ENCODE results near the gene PRKAG3.

PRKAG3 gene

GRCh38 chr2:218812861-218813260 lies 18.7 kb downstream of the PRKAG3 start:
- DNase-seq, result no peak

DNA sequence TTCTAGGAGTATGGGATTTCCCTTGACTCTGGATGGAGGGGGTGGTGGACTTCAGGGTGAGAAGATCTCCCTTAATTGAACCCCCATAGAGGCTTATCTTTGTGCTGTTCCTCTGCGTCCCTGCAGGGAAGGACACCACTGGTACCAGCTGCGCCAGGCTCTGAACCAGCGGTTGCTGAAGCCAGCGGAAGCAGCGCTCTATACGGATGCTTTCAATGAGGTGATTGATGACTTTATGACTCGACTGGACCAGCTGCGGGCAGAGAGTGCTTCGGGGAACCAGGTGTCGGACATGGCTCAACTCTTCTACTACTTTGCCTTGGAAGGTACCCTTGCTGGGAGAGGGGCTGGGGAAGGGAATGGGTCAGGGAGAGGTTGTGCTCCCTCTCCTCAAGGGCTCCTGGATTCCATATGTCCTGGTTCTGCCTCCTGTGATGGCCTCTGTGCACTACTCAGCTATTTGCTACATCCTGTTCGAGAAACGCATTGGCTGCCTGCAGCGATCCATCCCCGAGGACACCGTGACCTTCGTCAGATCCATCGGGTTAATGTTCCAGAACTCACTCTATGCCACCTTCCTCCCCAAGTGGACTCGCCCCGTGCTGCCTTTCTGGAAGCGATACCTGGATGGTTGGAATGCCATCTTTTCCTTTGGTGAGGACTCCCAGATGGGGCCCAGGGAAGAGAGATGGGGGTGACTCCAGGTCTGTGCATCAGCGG lies 19.3 kb downstream of the PRKAG3 start:
- no peak for DNase-seq

DNA sequence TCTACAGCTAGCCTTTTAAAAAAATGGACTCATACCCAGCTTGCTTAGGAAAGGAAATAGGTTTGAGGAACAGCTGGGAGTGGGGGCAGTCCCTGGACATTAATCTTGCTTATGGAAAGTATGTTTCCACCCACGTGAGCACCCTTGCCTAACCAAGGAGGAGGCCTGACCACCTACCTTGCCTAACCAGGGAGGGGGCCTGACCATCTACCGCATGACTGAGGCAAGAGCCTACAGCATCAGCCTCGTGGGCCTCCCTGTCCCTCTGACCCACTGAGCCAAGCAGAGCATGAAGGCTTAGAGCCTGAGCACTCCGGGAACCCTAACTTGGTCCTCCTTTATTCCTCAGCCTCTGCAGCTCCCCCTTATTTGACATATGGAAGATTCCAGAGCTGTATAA lies 20.2 kb downstream of the PRKAG3 start:
- DNase-seq, result no peak

- DNase-seq, result no peak
Observed at GRCh38 chr2:218810256-218810655, 21.3 kb downstream of the PRKAG3 start.

DNA sequence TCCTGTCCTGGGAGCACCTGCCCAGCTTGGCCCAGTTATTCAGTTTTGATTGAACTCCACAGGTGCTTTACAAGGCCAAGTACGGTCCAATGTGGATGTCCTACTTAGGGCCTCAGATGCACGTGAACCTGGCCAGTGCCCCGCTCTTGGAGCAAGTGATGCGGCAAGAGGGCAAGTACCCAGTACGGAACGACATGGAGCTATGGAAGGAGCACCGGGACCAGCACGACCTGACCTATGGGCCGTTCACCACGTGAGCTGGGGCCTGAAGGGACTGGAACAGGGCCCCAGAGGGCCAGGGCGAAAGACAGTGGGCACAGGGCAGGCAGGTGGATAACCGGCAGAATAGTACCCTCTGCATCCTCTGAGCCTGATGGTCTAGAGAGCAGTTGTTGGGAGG lies 22.1 kb downstream of the PRKAG3 start:
- DNase-seq, result no peak

GRCh38 chr2:218807626-218808025 lies 24.0 kb downstream of the PRKAG3 start:
- no peak for DNase-seq

- no peak for DNase-seq
Observed at GRCh38 chr2:218806346-218806978, 25.1 kb downstream of the PRKAG3 start.

GRCh38 chr2:218805627-218806026 lies 26.0 kb downstream of the PRKAG3 start:
- no peak for DNase-seq

DNA sequence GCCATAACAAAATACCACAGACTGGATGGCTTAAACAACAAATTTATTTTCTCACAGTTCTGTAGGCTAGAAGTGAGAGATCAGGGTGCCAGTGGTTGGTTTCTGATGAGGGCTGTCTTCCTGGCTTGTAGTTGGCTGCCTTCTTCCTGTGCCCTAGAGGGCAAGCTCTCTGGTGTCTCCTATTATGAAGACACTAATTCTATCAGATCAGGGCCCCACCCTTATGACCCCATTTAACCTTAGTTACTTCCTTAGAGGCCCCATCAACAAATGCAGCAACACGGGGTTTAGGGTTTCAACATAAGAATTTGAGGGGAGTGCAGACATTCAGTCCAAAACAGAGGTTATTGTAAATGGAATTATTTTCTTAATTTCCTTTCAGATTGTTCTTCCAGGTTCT lies 26.8 kb downstream of the PRKAG3 start:
- DNase-seq, result no peak

DNA sequence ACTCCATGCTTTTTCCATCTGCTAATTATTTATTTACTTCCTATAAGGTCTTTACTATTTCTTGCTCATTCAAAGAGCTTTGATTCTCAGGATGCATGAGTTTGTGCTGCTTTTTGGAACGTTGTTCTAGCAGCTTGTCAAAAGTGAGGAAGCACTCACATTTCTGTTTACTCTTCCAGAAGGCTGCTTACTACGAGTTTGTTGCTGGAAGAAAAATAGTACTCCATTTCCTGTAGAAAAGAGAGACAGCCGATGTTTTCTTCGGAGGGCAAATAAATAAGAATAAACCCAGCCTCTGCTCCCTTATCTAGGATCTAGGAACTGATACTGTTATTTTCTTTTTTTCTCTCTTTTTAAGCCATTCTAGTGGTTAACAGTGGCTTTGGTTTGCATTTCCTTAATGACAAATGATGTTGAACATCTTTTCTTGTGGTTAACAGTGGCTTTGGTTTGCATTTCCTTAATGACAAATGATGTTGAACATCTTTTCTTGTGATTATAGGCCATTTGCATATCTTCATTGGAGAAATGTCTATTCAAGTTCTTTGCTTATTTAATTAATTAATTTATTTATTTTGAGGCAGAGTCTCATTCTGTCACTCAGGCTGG lies 29.1 kb downstream of the PRKAG3 start:
- DNase-seq, result no peak

GRCh38 chr2:218799990-218800389 lies 31.6 kb downstream of the PRKAG3 start:
- DNase-seq, result no peak

- DNase-seq, result no peak
Observed at GRCh38 chr2:218798767-218799504, 32.7 kb downstream of the PRKAG3 start.

GRCh38 chr2:218796691-218797090 lies 34.9 kb downstream of the PRKAG3 start:
- DNase-seq, result no peak

GRCh38 chr2:218792433-218792832 lies 39.2 kb downstream of the PRKAG3 start:
- no peak for DNase-seq

GRCh38 chr2:218788529-218789255 lies 42.9 kb downstream of the PRKAG3 start:
- no peak for DNase-seq

- DNase-seq, result no peak
Observed at GRCh38 chr2:218786133-218786532, 45.5 kb downstream of the PRKAG3 start.

GRCh38 chr2:218785103-218785502 lies 46.5 kb downstream of the PRKAG3 start:
- no peak for DNase-seq

GRCh38 chr2:218783688-218784087 lies 47.9 kb downstream of the PRKAG3 start:
- no peak for DNase-seq

- no peak for DNase-seq
Observed at GRCh38 chr2:218782528-218782844, 49.1 kb downstream of the PRKAG3 start.

DNA sequence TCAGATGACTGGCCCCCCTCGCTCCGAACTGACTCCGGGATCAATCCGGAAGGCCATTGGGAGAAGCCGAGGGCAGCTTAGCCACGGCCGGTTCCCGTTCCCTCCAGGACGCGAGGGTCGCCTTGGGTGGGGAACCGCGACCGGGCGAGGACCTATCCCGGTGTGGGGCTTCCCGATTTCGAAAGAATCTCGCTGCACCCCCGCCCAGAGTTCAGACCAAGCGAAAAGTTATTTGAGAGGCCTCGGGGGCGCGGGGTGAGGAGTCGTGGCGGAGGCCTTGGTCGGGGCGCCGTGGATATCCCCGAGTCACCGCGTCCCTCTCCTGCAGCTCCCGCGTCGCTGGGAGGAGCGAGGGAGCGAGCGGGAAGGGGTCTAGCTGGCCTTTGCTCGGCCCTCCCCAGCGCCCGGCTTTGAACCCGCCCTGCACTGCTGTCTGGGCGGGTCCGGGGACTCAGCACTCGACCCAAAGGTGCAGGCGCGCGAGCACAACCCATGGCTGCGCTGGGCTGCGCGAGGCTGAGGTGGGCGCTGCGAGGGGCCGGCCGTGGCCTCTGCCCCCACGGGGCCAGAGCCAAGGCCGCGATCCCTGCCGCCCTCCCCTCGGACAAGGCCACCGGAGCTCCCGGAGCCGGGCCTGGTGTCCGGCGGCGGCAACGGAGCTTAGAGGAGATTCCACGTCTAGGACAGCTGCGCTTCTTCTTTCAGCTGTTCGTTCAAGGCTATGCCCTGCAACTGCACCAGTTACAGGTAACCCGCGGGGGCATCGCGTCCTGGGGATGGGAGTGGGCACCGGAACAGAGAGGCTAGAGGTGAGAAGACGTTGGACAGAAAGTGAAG lies 49.7 kb downstream of the PRKAG3 start, which contains the start of gene CYP27A1:
Gene CYP27A1 (plus strand): TSS at position 457 of the 837 bp plus-strand sequence. CDS start 36 bp downstream, at position 493.
- no peak for DNase-seq

DNA sequence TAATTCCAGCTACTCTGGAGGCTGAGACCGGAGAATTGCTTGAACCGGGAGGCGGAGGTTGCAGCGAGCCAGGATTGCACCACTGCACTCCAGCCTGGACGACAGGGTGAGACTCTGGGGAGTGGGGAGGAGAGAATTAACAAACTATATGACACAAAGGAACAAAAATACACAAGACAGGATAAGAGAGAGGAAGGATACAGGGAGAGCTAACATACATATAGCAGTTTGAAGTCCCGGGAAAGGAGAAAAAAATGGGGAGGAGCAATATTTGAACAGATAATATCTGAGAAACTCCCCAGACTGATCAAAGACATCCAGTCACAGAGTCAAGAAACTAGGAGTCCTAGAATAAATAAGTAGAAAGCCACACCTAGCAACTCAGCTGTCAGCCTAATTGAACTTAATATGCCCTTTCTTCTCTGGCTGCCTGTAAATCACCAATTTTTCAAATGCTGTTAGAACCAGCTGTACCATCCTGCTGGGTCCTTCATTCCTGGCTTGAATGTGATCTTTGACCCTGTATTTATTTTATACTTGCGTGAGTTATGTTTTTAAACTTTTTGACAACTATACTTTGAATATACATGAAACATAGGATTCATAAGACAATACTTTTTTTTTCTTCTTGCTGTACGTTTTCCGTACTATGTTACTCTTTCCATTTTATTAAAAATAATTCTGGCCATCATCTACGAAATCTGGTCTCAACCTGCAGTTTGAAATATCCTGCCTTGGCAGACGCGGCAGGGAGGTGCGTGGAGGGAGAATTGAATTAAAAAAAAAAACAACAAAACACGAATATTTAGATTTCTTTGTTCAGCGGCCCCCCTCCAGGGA lies 50.5 kb downstream of the PRKAG3 start:
- no peak for DNase-seq
